Measurements from ENCODE around the gene L3MBTL3. TPM values are rescaled to one million over a fixed set of nuclear protein-coding genes. Genes with fewer than 3 reads are reported as not detected.
"Not testable (repeated sequence)": the region's sequence is repeated elsewhere in the genome, so short reads cannot be mapped to it uniquely, and the experiment has no call there.

Gene L3MBTL3
- total RNA-seq, 2 experiments from 2014 or later = 13.5 to 14.9 TPM

DNA sequence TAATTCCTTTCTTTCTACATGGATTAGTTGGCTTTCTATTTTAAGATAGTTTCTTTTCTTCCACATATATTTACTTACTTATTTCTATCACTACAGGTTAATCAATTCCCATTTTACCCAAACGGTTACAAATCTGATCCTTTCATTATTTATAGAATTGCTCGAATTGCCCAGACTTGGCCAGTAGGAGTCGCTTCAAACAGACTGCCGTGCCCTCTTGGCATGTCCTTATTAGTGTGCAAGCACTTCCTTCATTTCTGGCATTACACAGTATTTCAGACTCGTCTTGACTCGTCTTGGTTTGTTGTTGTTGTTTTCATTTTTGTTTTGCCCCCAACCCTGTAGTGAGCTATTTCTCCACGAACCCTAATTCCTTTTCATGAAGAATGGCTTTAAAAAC, 129.8 kb downstream of the L3MBTL3 start:
- CTCF ChIA-PET = interaction anchor here (0.6 to 0.9 kb wide), 2 partner anchors 55 to 75 kb away, joined by 3 read pairs; partner anchors contain the start of gene SAMD3
- H3K4me1 Mint-ChIP-seq (ENCODE audit: low read depth) = peaks cover 2% of the 10 kb centered on the region
- H3K27me3 Mint-ChIP-seq = no peaks in the 10 kb centered on the region
- TF ChIP-seq CTCF (IDR thresholded peaks at IDR 0.05) = peak; percentile 13
- H3K27ac Mint-ChIP-seq = no peak overlapping the region
- intact Hi-C loops (cut with micrococcal nuclease) = no loop called here
- H3K9me3 Mint-ChIP-seq = no peaks in the 10 kb centered on the region
- H3K36me3 Mint-ChIP-seq (ENCODE audit: low read depth) = peaks cover 24% of the 10 kb centered on the region
- POLR2A ChIA-PET = no interaction called here
- no peak overlapping the region for H3K4me3 Mint-ChIP-seq
- DNase-seq (peak; percentile 32), ATAC-seq (peak; percentile 27)

GRCh38 chr6:130149016-130149415, 130.6 kb downstream of the L3MBTL3 start:
- H3K27ac Mint-ChIP-seq; H3K4me1 Mint-ChIP-seq (ENCODE audit: low read depth); ATAC-seq; intact Hi-C loops (cut with micrococcal nuclease); H3K9me3 Mint-ChIP-seq; DNase-seq; H3K4me3 Mint-ChIP-seq; H3K27me3 Mint-ChIP-seq: not testable (repeated sequence)
- peaks cover 19% of the 10 kb centered on the region for H3K36me3 Mint-ChIP-seq (ENCODE audit: low read depth)
- ChIA-PET CTCF (interaction anchor here (0.6 to 0.9 kb wide), 2 partner anchors 54 to 74 kb away, joined by 3 read pairs; partner anchors contain the start of gene SAMD3), POLR2A (interaction anchor here (0.9 kb wide), 1 partner anchor 19 kb away, joined by 3 read pairs; no protein-coding TSS in a partner anchor)

- no peak overlapping the region for H3K4me3 Mint-ChIP-seq
- POLR2A ChIA-PET = interaction anchor here (0.6 kb wide), 1 partner anchor 36 kb away, joined by 3 read pairs; no protein-coding TSS in a partner anchor
- no peak for TF ChIP-seq CTCF (IDR thresholded peaks at IDR 0.05)
- intact Hi-C loops (cut with micrococcal nuclease) = no loop called here
- no peak overlapping the region for H3K27ac Mint-ChIP-seq
- CTCF ChIA-PET = interaction anchor here (1.6 kb wide), 1 partner anchor 10 kb away, joined by 6 read pairs; no protein-coding TSS in a partner anchor
- no peaks in the 10 kb centered on the region for H3K27me3 Mint-ChIP-seq
- no peak for DNase-seq
- H3K9me3 Mint-ChIP-seq = no peaks in the 10 kb centered on the region
- ATAC-seq = no peak
- H3K4me1 Mint-ChIP-seq (ENCODE audit: low read depth) = peaks cover 2% of the 10 kb centered on the region
- H3K36me3 Mint-ChIP-seq (ENCODE audit: low read depth) = peaks cover 14% of the 10 kb centered on the region
Measured at GRCh38 chr6:130150906-130151305, 132.5 kb downstream of the L3MBTL3 start.

- ATAC-seq = no peak
- H3K36me3 Mint-ChIP-seq (ENCODE audit: low read depth) = peaks cover 15% of the 10 kb centered on the region
- no peak overlapping the region for H3K4me3 Mint-ChIP-seq
- no peak for DNase-seq
- CTCF ChIA-PET = no interaction called here
- H3K27me3 Mint-ChIP-seq = no peaks in the 10 kb centered on the region
- H3K9me3 Mint-ChIP-seq = no peaks in the 10 kb centered on the region
- intact Hi-C loops (cut with micrococcal nuclease) = no loop called here
- H3K27ac Mint-ChIP-seq = no peak overlapping the region
- H3K4me1 Mint-ChIP-seq (ENCODE audit: low read depth) = peaks cover 2% of the 10 kb centered on the region
- POLR2A ChIA-PET = no interaction called here
- no peak for TF ChIP-seq CTCF (IDR thresholded peaks at IDR 0.05)
Measured at GRCh38 chr6:130152908-130153510, 134.6 kb downstream of the L3MBTL3 start.

GRCh38 chr6:130156908-130157307, 138.5 kb downstream of the L3MBTL3 start:
- DNase-seq (no peak), ATAC-seq (no peak)
- no peak for TF ChIP-seq CTCF (IDR thresholded peaks at IDR 0.05)
- Mint-ChIP-seq H3K36me3 (ENCODE audit: low read depth) (peaks cover 16% of the 10 kb centered on the region), H3K4me3 (no peak overlapping the region), H3K27ac (no peak overlapping the region), H3K27me3 (no peaks in the 10 kb centered on the region), H3K9me3 (peaks cover 8% of the 10 kb centered on the region), H3K4me1 (ENCODE audit: low read depth) (peaks cover 12% of the 10 kb centered on the region)
- POLR2A ChIA-PET = interaction anchor here (0.6 kb wide), 1 partner anchor 168 kb away, joined by 3 read pairs; no protein-coding TSS in a partner anchor
- CTCF ChIA-PET = interaction anchor here (0.8 kb wide), 1 partner anchor 140 kb away, joined by 3 read pairs; no protein-coding TSS in a partner anchor
- intact Hi-C loops (cut with micrococcal nuclease) = no loop called here
